HL-60/S4 (cell line): Measurements from ENCODE around the gene ACOXL.
"Not testable (repeated sequence)": the region's sequence is repeated elsewhere in the genome, so short reads cannot be mapped to it uniquely, and the experiment has no call there.

Source experiments
- in situ Hi-C: fragments of 300-500 bp; cut with MboI; formaldehyde crosslinking; loops from 2 replicates; pipeline ENCODE4 v1.14.3; 2022; ENCODE audit warnings: low sequenced_read_pairs

ACOXL gene

GRCh38 chr2:110955045-110955444 is 222.7 kb downstream of the ACOXL start:
- in situ Hi-C loops = no loop called here

GRCh38 chr2:110955556-110955955 is 223.2 kb downstream of the ACOXL start:
- in situ Hi-C loops = no loop called here

GRCh38 chr2:110957293-110957692 is 224.9 kb downstream of the ACOXL start:
- in situ Hi-C loops = no loop called here

- in situ Hi-C loops = no loop called here
Observed at GRCh38 chr2:110958346-110959119, 226.2 kb downstream of the ACOXL start.

GRCh38 chr2:110959198-110959597 is 226.8 kb downstream of the ACOXL start:
- in situ Hi-C loops = no loop called here

GRCh38 chr2:110960281-110960680 is 227.9 kb downstream of the ACOXL start:
- in situ Hi-C loops = no loop called here

- in situ Hi-C loops = no loop called here
Observed at GRCh38 chr2:110960954-110961353, 228.6 kb downstream of the ACOXL start.

GRCh38 chr2:110961643-110962042 is 229.3 kb downstream of the ACOXL start:
- in situ Hi-C loops = not testable (repeated sequence)

- in situ Hi-C loops = no loop called here
Observed at GRCh38 chr2:110969696-110970095, 237.3 kb downstream of the ACOXL start.

- in situ Hi-C loops = no loop called here
Observed at GRCh38 chr2:110970201-110970600, 237.8 kb downstream of the ACOXL start.

- in situ Hi-C loops = no loop called here
Observed at GRCh38 chr2:110971811-110972210, 239.4 kb downstream of the ACOXL start.

- in situ Hi-C loops = no loop called here
Observed at GRCh38 chr2:110973262-110973661, 240.9 kb downstream of the ACOXL start.

- in situ Hi-C loops = no loop called here
Observed at GRCh38 chr2:110977403-110977802, 245.0 kb downstream of the ACOXL start.

- in situ Hi-C loops = no loop called here
Observed at GRCh38 chr2:110978148-110978547, 245.8 kb downstream of the ACOXL start.

GRCh38 chr2:110978756-110979470 is 246.5 kb downstream of the ACOXL start:
- in situ Hi-C loops = no loop called here

- in situ Hi-C loops = no loop called here
Observed at GRCh38 chr2:110979471-110980338, 247.3 kb downstream of the ACOXL start.

- in situ Hi-C loops = no loop called here
Observed at GRCh38 chr2:110980339-110981062, 248.1 kb downstream of the ACOXL start.

- in situ Hi-C loops = no loop called here
Observed at GRCh38 chr2:110983133-110983532, 250.8 kb downstream of the ACOXL start.

GRCh38 chr2:110984694-110985490 is 252.5 kb downstream of the ACOXL start:
- in situ Hi-C loops = no loop called here

- in situ Hi-C loops = no loop called here
Observed at GRCh38 chr2:110990440-110990839, 258.1 kb downstream of the ACOXL start.
